ENCODE measurements around the gene PDZD8. TPM values are rescaled to one million over a fixed set of nuclear protein-coding genes. Genes with fewer than 3 reads are reported as not detected.
"Not testable (repeated sequence)": the region's sequence is repeated elsewhere in the genome, so short reads cannot be mapped to it uniquely, and the experiment has no call there.

Gene PDZD8
- total RNA-seq, 1 donor from 2014 or later: 27.0 TPM

DNA sequence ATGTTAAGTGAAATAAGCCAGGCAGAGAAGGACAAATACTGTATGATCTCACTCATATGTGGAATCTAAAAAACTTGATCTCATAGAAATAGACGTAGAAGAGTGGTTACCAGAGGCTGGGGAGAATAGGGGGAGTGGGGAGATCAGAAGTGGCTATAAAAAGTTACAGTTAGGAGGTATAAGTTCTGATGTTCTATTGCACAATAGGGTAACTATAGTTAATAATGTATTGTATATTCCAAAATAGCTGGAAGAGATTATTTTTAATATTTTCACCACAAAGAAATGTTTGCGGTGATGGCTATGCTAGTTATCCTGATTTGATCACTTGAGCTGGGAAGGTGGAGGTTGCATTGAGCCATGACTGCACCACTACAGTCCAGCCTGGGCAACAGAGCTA is 80.5 kb downstream of the PDZD8 start:
- H3K27ac ChIP-seq: no peak overlapping the region
- TF ChIP-seq POLR2AphosphoS5 (IDR thresholded peaks at IDR 0.05; ENCODE audit: insufficient read depth in 1 of 2, low read depth in 1 of 2) (no peak), POLR2A (IDR thresholded peaks at IDR 0.05) (no peak)
- TF ChIP-seq, protein P1, sequence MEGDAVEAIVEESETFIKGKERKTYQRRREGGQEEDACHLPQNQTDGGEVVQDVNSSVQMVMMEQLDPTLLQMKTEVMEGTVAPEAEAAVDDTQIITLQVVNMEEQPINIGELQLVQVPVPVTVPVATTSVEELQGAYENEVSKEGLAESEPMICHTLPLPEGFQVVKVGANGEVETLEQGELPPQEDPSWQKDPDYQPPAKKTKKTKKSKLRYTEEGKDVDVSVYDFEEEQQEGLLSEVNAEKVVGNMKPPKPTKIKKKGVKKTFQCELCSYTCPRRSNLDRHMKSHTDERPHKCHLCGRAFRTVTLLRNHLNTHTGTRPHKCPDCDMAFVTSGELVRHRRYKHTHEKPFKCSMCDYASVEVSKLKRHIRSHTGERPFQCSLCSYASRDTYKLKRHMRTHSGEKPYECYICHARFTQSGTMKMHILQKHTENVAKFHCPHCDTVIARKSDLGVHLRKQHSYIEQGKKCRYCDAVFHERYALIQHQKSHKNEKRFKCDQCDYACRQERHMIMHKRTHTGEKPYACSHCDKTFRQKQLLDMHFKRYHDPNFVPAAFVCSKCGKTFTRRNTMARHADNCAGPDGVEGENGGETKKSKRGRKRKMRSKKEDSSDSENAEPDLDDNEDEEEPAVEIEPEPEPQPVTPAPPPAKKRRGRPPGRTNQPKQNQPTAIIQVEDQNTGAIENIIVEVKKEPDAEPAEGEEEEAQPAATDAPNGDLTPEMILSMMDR (IDR thresholded peaks at IDR 0.05): no peak
- no peak for DNase-seq (ENCODE audit: extremely low spot score in 2 of 2)
- H3K36me3 ChIP-seq: no peaks in the 10 kb centered on the region
- no peak overlapping the region for H3K4me3 ChIP-seq
- no peaks in the 10 kb centered on the region for H3K4me1 ChIP-seq
- intact Hi-C loops (cut with DNase I): no loop called here
- no peaks in the 10 kb centered on the region for H3K27me3 ChIP-seq
- H3K9me3 ChIP-seq: no peaks in the 10 kb centered on the region

DNA sequence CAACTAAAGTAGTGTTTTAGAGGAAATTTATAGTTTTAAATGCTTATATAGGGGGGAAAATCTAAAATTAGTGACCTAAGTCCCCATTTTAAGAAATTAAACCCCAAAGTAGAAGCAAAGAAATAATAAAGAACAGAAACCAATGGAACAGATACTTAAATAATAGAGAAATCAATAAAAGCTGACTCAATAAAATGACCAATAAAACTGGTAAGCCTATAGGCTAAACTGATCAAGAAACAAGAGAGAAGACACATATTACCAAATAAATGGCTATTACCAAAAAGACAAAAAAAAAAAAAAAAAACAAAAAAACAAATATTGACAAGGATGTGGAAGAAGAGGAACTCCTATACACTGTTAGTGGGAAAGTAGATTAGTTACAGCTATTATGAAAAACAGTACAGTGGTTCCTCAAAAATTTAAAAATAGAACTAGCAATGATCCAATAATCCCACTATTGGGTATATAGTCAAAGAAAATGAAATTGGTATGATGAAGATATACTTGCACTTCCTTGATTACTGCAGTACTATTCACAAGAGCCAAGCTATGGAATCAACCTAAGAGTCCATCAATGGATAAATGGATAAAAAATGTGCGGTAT is 81.1 kb downstream of the PDZD8 start:
- intact Hi-C loops (cut with DNase I): no loop called here
- DNase-seq (ENCODE audit: extremely low spot score in 2 of 2): no peak
- TF ChIP-seq POLR2AphosphoS5 (IDR thresholded peaks at IDR 0.05; ENCODE audit: insufficient read depth in 1 of 2, low read depth in 1 of 2): no peak
- TF ChIP-seq, protein P1 (IDR thresholded peaks at IDR 0.05): no peak

DNA sequence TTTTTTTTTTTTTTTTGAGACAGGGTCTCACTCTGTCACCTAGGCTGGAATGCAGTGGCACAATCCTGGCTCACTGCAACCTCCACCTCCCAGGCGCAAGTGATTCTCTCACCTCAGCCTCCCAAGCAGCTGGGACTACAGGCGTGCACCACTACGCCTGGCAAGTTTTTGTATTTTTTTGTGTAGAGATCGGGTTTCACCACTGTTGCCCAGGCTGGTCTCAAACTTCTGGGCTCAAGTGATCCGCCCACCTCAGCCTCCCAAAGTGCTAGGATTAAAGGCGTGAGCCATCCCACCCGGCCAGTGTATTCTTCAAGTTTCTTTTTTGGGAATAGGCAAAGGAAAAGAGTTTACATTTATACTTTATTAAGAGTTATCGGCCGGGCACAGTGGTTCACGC is 84.4 kb downstream of the PDZD8 start:
- H3K4me1 ChIP-seq; H3K4me3 ChIP-seq; H3K27ac ChIP-seq; H3K27me3 ChIP-seq; intact Hi-C loops (cut with DNase I); DNase-seq (ENCODE audit: extremely low spot score in 2 of 2); H3K9me3 ChIP-seq: not testable (repeated sequence)
- H3K36me3 ChIP-seq: peaks cover 0 to 19% of the 10 kb centered on the region in 2 donors

More for the DNA sequence above, 81.1 kb downstream of the PDZD8 start:
- Histone ChIP-seq H3K27ac (no peak overlapping the region), H3K27me3 (no peaks in the 10 kb centered on the region), H3K9me3 (no peaks in the 10 kb centered on the region), H3K36me3 (peaks cover 0 to 6% of the 10 kb centered on the region in 2 donors), H3K4me3 (no peak overlapping the region), H3K4me1 (no peaks in the 10 kb centered on the region)

DNA sequence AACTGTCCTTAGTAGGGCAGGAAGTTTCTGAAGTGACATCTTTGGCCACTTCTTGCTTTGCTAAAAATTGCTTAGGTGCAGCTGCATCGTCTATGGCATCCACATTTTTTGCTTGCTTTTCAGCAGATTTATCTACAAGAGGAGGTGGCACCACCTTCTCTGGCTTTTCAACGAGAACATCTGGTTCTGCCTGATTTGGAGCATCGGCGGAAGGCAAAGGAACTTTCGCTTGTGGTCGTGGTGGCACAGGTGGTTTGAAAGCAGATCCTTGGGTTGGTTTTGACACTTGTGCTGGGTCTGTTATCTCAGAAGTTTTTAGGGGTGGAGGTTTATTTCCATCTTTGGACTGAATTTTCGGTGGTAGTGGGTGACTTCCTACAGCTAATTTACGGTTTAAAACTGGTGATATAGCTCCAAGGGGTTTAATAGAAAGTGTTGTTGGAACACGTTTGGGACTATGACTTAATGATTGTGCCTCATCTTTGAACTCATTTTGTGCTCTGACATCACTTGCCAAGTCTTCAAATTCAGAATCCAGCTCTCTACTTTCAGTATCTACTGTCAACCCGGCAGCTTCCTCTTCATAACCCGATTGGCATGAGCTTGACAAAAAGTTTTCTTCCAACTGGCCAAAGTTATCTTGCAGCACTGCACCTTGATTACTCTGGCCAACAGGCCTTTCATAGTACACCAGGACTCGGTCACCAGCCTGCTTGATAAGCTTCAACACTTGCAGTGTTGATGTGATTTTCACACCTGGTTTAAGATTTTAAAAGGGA is 90.3 kb downstream of the PDZD8 start:
- H3K4me3 ChIP-seq: no peak overlapping the region
- no peaks in the 10 kb centered on the region for H3K4me1 ChIP-seq
- DNase-seq (ENCODE audit: extremely low spot score in 2 of 2): no peak
- no peaks in the 10 kb centered on the region for H3K27me3 ChIP-seq
- no peak overlapping the region for H3K27ac ChIP-seq
- peaks cover 0 to 45% of the 10 kb centered on the region in 2 donors for H3K36me3 ChIP-seq
- intact Hi-C loops (cut with DNase I): no loop called here
- no peaks in the 10 kb centered on the region for H3K9me3 ChIP-seq
- TF ChIP-seq POLR2A (IDR thresholded peaks at IDR 0.05) (no peak), POLR2AphosphoS5 (IDR thresholded peaks at IDR 0.05; ENCODE audit: insufficient read depth in 1 of 2, low read depth in 1 of 2) (no peak)
- TF ChIP-seq, protein P1 (IDR thresholded peaks at IDR 0.05): no peak

DNA sequence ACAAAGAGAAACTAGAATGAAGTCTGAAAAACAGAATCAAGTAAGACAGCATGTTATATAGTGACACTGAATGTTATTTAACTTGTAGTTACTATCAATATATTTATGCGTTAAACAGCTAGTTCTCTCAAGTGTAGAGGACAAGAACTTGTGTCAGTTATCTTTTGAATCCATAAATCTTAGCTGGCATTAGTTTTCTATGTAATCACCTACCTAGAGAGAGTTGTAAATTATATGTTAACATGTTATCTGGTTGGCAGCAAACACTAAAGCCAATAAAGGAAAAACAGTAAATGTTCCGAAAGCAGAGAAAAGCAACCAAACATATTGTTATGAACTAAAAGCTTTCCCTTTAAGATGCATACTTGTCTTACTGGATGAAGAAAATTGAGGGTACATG is 97.6 kb downstream of the PDZD8 start:
- H3K27me3 ChIP-seq: no peaks in the 10 kb centered on the region
- H3K27ac ChIP-seq: no peak overlapping the region
- DNase-seq (ENCODE audit: extremely low spot score in 2 of 2): no peak
- TF ChIP-seq POLR2A (IDR thresholded peaks at IDR 0.05): no peak
- TF ChIP-seq POLR2AphosphoS5 (IDR thresholded peaks at IDR 0.05; ENCODE audit: insufficient read depth in 1 of 2, low read depth in 1 of 2): no peak
- TF ChIP-seq, protein P1 (IDR thresholded peaks at IDR 0.05): no peak
- no peaks in the 10 kb centered on the region for H3K9me3 ChIP-seq
- H3K4me3 ChIP-seq: no peak overlapping the region
- intact Hi-C loops (cut with DNase I): no loop called here
- no peaks in the 10 kb centered on the region for H3K4me1 ChIP-seq
- H3K36me3 ChIP-seq: no peaks in the 10 kb centered on the region
